ENCODE results near the gene CCNJ.

CCNJ gene

DNA sequence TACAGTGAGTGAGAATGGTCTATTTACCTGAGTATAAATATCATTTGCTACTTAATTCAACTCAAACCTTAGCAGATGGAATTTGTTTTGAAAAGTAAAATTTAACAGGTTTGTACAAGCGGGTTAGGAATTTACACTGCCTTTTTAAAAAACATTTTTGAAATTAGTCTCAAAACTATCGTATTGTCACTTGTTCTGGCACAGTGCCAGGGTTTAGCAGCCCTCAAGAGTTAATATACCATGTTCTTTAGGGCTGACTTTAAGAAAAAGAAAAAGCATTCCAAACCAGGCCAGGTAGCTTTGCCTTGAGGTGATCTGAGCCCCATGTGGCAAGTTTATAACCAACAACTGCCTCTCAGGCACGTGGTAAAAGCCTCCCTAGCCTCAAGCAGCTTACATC lies 17.8 kb downstream of the CCNJ start:
- no peak for DNase-seq

DNA sequence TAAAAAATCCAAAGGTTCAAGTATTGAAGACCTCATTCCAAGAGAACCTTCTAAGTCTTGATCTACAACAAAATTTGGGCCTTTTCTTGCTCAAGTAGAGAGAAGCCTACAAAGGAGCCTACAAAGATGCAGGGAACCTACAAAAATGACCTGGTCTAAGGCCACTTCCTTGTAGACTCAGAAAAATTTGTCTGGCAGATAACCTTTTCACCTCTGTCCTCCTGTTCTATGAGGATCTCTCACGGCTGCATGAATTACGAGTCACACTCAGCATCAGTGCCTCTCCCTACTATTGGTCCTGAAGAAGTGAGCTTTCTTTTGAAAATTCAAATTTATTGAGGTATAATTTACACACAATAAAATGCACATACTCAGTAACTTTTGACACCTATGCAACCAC lies 29.3 kb downstream of the CCNJ start:
- DNase-seq: no peak

DNA sequence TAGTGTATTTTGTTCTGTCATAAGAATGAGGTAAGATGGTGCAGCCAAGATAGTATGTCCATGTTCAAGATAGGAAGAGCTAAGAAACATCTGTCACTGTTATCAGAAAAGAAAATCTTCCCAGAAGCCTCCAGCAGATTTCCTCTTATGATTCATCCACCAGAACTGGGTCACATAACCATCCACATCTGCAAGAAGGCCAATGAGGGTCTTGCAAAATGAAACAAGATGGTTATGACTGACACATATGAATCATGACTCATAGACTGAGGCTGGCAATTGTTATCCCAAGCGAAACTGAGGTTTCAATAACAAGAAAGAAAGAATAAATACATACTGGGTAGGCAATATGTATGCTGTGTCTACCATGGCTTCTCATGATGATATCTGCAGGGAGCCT lies 30.3 kb downstream of the CCNJ start:
- DNase-seq: no peak

DNA sequence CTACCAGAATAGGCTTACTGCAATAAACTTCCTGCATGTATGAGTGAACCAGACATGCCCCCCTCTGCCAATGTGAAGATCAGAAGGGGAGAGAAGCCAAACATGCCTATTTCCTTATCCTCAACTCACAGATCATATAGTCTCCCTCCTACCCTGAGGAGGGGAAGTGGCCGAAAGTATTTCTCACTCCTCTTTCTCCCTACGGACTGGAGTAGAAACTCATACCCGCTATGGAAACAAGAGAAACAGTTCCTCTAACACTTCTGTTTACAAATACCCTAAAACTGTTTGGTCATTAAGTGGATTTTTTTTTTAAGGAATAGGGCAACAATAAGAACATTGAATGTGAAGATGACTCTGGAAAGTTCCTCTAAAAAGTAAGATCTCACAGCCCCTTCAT lies 31.4 kb downstream of the CCNJ start:
- no peak for DNase-seq

DNA sequence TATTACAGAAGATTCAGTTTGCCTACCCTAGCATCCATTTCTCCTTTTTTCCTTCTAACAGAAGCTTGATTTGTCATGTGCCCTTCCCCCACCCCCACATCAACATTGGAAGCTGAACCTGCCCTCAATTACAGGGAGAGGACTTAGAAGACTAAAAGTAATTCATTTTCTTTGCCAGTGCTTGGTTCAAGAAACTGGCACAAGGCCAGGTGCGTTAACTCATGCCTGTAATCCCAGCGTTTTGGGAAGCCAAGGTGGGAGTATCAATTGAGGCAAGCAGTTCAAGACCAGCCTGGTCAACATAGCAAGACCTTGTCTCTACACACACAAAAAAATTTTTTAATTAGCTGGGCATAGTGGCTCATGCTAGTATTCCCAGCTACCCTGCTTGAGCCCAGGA lies 32.6 kb downstream of the CCNJ start:
- no peak for DNase-seq

DNA sequence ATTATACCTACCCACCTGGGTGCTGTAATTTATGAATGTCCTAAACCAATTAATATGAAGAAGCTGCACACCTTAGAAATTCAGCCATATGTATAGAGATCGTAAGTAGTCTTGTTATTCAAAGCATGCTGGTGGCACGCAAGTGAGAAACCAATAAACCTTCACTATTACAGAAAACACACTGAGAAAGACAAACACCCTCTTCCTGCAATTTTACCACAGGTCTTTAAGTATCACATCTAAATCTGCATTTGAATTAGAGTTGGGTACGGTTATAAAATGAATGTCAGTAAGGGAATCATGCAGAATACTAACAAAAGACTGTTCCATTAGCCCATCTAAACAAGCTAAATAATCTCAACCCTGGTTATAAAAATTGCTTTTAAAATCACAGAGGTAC lies 33.8 kb downstream of the CCNJ start:
- DNase-seq: no peak

DNA sequence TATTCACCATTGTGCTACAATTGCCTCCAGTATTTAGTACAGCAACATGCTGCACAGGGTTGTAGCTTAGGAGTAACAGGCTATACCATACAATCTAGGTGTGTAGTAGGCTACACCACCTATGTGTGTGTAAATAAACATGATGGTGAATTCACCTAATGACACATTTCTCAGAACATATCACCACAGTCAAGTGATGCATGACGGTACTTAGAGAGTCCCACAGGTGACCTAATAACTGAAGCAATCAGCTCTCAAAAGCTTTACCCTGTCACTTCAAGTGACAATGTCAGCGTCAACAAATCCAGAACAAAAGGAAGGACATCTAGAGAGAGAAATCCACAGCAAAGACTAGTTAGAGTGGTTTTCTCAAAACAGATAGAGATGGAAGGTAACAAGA lies 38.8 kb downstream of the CCNJ start:
- no peak for DNase-seq

DNA sequence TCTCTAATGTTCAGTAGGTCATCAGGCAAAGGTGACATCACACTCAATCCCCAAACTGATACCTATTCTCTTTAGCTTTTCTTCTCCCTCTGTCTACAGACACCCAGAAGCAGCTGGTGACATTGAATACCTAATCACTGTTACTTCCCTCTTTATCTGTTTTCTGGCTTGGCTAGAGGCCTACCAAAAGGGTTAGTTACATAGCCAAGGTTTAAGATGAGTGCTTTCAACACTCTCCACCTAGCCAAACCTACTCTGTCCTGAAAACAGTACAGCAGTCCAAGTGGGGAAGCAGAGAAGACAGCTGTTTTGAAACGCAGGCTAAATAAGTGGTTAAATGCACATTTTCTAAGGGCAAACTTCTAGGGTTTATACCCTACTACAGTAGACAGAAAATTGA lies 39.4 kb downstream of the CCNJ start:
- DNase-seq: no peak

DNA sequence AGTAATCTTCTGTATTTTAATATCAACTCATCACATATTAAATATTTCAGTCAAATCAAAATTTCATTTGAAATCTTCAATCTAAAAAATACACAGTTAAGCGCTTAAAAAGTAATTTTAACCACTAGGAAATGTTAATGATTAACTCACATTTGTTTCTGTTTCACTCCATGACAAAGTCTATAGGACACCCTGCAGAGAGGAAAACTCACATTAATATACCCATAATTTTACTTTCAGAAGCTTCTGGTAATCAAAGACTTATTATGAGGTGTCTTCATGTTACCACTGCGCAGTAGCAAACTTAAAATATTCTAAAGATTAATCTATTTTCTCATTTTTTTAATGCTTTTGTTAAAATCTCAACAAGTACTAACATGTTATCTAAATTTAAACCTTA lies 45.7 kb downstream of the CCNJ start:
- no peak for DNase-seq

DNA sequence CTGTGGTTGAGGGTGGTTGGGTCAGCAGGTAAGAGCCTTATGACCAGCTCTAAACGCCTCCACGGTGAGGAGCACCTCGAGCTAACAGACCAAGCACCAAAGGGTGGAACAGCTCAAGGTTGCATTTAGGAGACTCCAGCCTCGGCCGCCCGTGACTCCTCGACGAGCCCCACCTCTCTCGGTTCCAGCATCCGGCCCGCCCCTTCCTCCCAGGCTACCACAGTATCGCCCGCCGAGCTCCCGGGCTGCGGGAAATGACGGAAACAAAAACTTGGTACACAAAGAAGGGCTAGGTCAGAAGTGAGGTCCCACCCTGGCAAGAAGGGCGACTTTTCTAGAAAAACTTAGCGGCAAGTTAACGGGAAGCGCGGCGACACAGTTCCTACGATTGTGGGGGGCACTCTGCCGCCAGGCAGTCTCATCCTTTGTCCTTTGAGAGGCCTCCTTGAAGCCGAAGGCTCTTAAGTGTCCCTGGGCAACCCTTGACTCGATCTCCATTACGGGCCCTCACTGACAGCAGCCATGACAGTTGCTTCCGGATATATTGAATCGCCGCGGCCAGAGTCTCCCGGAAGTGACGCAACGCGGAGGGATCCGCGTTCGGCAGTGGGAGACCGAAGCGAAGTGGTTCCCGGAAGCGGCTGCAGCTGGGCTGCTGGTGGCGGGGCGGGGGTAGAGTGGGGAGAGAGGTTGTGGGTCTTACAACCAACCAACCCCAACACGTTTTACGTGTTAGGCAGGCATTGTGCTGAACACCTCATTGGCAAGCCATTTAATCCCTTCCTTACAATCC lies 46.5 kb downstream of the CCNJ start:
- peak; percentile 79 for DNase-seq

DNA sequence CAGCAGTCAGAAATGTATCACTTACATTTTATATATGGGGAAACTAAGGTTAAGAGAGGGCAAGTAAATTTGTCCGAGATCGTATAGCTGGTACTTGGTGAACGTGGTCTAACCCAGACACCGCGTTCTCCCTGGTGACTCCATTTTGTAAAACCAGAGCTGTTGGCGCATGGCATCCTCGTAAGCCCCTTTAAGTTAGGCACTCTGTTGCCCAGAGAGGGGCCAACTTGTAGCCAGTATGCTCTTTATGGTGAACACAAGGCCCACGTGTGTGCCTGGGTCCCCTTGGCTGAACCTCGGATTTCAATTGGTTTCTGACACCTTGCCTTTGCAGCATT lies 47.0 kb downstream of the CCNJ start:
- DNase-seq: no peak

DNA sequence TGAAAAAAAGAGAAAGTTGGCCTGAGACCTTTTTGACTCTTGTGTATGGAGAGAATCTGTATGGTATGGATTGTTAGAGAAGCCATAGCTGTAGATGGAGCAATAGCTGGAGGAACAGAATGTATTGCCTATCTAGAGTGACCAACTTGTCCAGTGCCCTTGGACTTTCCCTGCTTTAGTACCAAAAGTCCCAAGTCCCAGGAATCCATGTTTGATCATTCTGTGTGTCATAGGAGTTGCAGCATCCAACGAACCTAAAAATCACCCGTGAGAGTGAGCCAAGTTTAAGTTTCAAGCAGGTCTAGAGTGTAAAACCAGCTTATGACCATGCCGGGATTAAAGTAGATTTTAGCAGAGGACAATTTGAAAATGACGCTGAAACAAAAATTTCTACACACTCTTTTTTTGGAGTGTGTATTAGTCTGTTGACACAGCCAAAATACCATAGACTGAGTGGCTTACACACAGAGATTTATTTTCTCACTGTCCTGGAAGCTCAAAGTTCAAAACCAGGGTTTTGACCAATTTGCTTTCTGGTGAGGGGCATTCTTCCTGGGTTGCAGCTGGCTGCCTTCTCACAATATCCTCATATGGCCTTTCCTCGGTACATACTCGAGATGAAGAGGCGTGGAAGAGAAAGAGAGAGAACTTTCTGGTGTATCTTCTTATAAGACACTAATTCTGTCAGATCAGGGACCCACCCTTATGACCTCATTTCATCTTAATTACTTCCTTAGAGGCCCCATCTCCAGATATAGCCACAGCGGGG lies 49.8 kb downstream of the CCNJ start:
- DNase-seq: no peak

DNA sequence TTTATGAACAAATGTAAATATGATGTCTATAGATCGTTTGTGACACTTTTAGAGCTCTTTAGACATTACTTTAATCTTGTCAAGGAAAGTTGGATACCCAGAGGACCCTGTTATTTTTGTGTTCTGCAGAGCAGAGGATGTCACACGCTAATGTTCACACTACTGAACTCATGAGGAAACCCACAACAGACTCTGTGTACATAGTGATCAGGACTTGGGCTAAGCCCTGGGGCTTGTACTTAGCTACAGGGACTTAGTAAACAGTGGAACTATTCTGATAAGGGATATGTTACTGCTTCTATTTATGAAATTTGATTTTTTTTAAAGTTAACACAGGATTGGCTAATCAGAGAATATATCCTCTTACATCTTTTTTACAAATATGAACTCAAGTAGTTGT lies 50.6 kb downstream of the CCNJ start:
- no peak for DNase-seq

DNA sequence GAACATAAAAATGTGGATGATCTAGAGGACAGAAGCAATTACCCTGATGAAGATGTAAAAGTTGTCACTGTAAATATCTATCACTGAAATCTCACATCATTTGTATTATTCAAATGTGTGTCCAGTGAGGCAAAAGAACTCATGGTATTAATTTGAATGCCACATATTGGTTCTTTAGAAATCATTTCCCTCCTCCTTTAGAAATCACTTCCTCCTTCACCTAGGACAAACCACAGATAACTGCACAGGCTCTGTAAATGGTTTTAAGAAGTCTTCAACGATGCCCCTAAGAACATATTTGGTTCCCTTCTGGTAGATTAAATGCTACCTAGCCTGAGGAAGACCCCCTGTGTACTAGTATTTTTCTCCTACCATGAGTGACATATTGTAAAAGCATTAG lies 53.6 kb downstream of the CCNJ start:
- DNase-seq: no peak

DNA sequence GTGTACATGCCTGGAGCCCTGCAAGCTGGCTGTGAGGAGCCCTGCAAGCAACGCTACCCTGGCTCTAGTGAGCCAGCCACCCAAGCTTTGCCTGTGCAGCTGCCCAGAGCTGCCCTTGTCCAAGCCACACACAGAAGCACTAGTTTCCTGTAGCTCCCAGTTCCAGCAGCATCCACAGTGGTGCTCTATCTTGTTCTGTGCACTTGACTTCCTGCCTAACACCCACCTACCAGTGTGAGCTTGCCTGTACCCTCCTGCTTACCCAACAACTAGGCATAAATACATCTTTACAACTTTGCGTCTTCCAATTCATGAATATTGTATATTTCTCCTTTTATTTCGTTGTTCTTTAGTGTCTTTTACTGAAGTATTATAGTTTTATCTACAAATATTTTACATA lies 54.5 kb downstream of the CCNJ start:
- DNase-seq: no peak

DNA sequence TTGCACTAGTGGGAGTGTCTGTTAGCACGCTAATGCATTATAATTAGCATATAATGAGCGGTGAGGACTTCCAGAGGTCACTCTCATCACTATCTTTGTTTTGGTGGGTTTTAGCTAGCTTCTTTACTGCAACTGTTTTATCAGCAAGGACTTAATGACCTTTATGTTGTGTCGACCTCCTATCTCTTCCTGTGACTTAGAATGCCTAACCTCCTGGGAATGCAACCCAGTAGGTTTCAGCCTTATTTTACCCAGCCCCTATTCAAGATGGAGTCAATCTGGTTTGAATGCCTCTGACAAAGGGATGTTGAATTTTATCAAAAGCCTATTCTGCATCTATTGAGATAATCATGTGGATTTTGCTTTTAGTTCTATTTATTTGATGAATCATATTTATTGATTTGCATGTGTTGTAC lies 64.2 kb downstream of the CCNJ start:
- DNase-seq: no peak

Data from T-helper 9 cell (primary cell).